ENCODE results near the gene NDUFS8.
"Not testable (repeated sequence)": the region's sequence is repeated elsewhere in the genome, so short reads cannot be mapped to it uniquely, and the experiment has no call there.

GRCh38 chr11:67982255-67982857 lies 48.1 kb upstream of the NDUFS8 start:
- not testable (repeated sequence) for TF ChIP-seq CTCF (conservative IDR thresholded peaks at IDR 0.05; ENCODE audit: low read depth in 2 of 2); POLR2AphosphoS5 (IDR thresholded peaks at IDR 0.05; ENCODE audit: low read depth); ETS1 (IDR thresholded peaks at IDR 0.05); REST (IDR thresholded peaks at IDR 0.05; ENCODE audit: unreplicated experiment); STAT1 (IDR thresholded peaks at IDR 0.05; ENCODE audit: unreplicated experiment); EZH2phosphoT487 (IDR thresholded peaks at IDR 0.05; ENCODE audit: unreplicated experiment); ZNF114 (CRISPR knock-in tag; IDR thresholded peaks at IDR 0.05); EZH2 (IDR thresholded peaks at IDR 0.05; ENCODE audit: low read depth, unreplicated experiment)

Data from GM23338 (cell line).